Measurements from ENCODE around the gene PTDSS2.
"Not testable (repeated sequence)": the region's sequence is repeated elsewhere in the genome, so short reads cannot be mapped to it uniquely, and the experiment has no call there.

The PTDSS2 gene

GRCh38 chr11:452203-452744 lies 2.2 kb downstream of the PTDSS2 start:
- no peak for DNase-seq

GRCh38 chr11:452916-453527 lies 2.9 kb downstream of the PTDSS2 start:
- no peak for DNase-seq

- DNase-seq = no peak
Measured at GRCh38 chr11:453564-453963, 3.5 kb downstream of the PTDSS2 start.

- no peak for DNase-seq
Measured at GRCh38 chr11:454043-454442, 4.0 kb downstream of the PTDSS2 start.

GRCh38 chr11:454801-455565 lies 4.9 kb downstream of the PTDSS2 start:
- no peak for DNase-seq

- no peak for DNase-seq
Measured at GRCh38 chr11:455566-456147, 5.6 kb downstream of the PTDSS2 start.

GRCh38 chr11:456533-456932 lies 6.5 kb downstream of the PTDSS2 start:
- no peak for DNase-seq

- DNase-seq = no peak
Measured at GRCh38 chr11:457111-457760, 7.2 kb downstream of the PTDSS2 start.

GRCh38 chr11:459511-460220 lies 9.6 kb downstream of the PTDSS2 start:
- DNase-seq = no peak

GRCh38 chr11:460331-461199 lies 10.5 kb downstream of the PTDSS2 start:
- no peak for DNase-seq

- no peak for DNase-seq
Measured at GRCh38 chr11:461626-462025, 11.5 kb downstream of the PTDSS2 start.

GRCh38 chr11:462107-462890 lies 12.2 kb downstream of the PTDSS2 start:
- DNase-seq = no peak

GRCh38 chr11:464316-464715 lies 14.2 kb downstream of the PTDSS2 start:
- no peak for DNase-seq

- no peak for DNase-seq
Measured at GRCh38 chr11:465896-466530, 15.9 kb downstream of the PTDSS2 start.

GRCh38 chr11:468036-468435 lies 18.0 kb downstream of the PTDSS2 start:
- no peak for DNase-seq

GRCh38 chr11:468493-468892 lies 18.4 kb downstream of the PTDSS2 start:
- no peak for DNase-seq

GRCh38 chr11:469026-469683 lies 19.1 kb downstream of the PTDSS2 start:
- DNase-seq = not testable (repeated sequence)

GRCh38 chr11:469684-470560 lies 19.8 kb downstream of the PTDSS2 start:
- peak in 1 of 2 experiments; percentile 28 for DNase-seq
